COLO668 (cell line): ENCODE data around the gene GPATCH2L.

ENCODE experiments used
- DNase-seq: peaks from one replicate; lab custom pipeline; 2025; ENCODE audit not compliant: unreplicated experiment; lab: John Stamatoyannopoulos, UW

The GPATCH2L gene

GRCh38 chr14:76253111-76253510 lies 101.4 kb downstream of the GPATCH2L start:
- no peak for DNase-seq

GRCh38 chr14:76256545-76256944 lies 104.8 kb downstream of the GPATCH2L start:
- DNase-seq: no peak

GRCh38 chr14:76257111-76257803 lies 105.5 kb downstream of the GPATCH2L start:
- no peak for DNase-seq

- DNase-seq: no peak
Measured at GRCh38 chr14:76257842-76258397, 106.2 kb downstream of the GPATCH2L start.

- DNase-seq: no peak
Measured at GRCh38 chr14:76259029-76259735, 107.5 kb downstream of the GPATCH2L start.

GRCh38 chr14:76260749-76261148 lies 109.0 kb downstream of the GPATCH2L start:
- DNase-seq: no peak

GRCh38 chr14:76261371-76261811 lies 109.7 kb downstream of the GPATCH2L start:
- DNase-seq: no peak

GRCh38 chr14:76262641-76263040 lies 110.9 kb downstream of the GPATCH2L start:
- no peak for DNase-seq
